NK-92 (cell line): ENCODE data around the gene HOXA10.

Experiments
- DNase-seq: peaks from one replicate; lab custom pipeline; 2025; ENCODE audit not compliant: unreplicated experiment; lab: John Stamatoyannopoulos, UW

HOXA10 gene

GRCh38 chr7:27191833-27192545 lies 17.9 kb upstream of the HOXA10 start:
- DNase-seq = no peak

- no peak for DNase-seq
Observed at GRCh38 chr7:27191161-27191731, 17.1 kb upstream of the HOXA10 start.

GRCh38 chr7:27189997-27190748 lies 16.1 kb upstream of the HOXA10 start:
- DNase-seq = no peak

- DNase-seq = no peak
Observed at GRCh38 chr7:27189295-27189996, 15.3 kb upstream of the HOXA10 start.

- no peak for DNase-seq
Observed at GRCh38 chr7:27188386-27189294, 14.5 kb upstream of the HOXA10 start.

- no peak for DNase-seq
Observed at GRCh38 chr7:27187475-27188385, 13.6 kb upstream of the HOXA10 start.

GRCh38 chr7:27186668-27187474 lies 12.8 kb upstream of the HOXA10 start:
- DNase-seq = no peak

- no peak for DNase-seq
Observed at GRCh38 chr7:27185854-27186667, 11.9 kb upstream of the HOXA10 start.

GRCh38 chr7:27185013-27185853 lies 11.1 kb upstream of the HOXA10 start, which contains the start of gene HOXA11:
Gene HOXA11 (minus strand): TSS chr7:27185232. CDS start chr7:27185144, 88 bp downstream.
- DNase-seq = no peak

GRCh38 chr7:27184337-27185012 lies 10.4 kb upstream of the HOXA10 start:
- no peak for DNase-seq

GRCh38 chr7:27183682-27184336 lies 9.7 kb upstream of the HOXA10 start:
- no peak for DNase-seq

GRCh38 chr7:27182861-27183681 lies 9.0 kb upstream of the HOXA10 start:
- DNase-seq = no peak

- DNase-seq = no peak
Observed at GRCh38 chr7:27182285-27182841, 8.2 kb upstream of the HOXA10 start.

- no peak for DNase-seq
Observed at GRCh38 chr7:27181795-27182275, 7.7 kb upstream of the HOXA10 start.
